Thoracic aorta (tissue), 2 donors: ENCODE measurements around the gene C4B. TPM values are rescaled to one million over a fixed set of nuclear protein-coding genes. Genes with fewer than 3 reads are reported as not detected.
"Not testable (repeated sequence)": the region's sequence is repeated elsewhere in the genome, so short reads cannot be mapped to it uniquely, and the experiment has no call there.

ENCODE experiments used
- ATAC-seq: fragments of 150-250 bp; one replicate; pipeline ENCODE4 v1.8.0; 2017; ENCODE audit warnings: low read depth; ENCODE audit not compliant: insufficient number of reproducible peaks, low FRiP score
- DNase-seq: peaks from one replicate; pipeline ENCODE4 v3.0.0-alpha.2; 2020; ENCODE audit warnings: low spot score
- H3K27ac ChIP-seq, 2 donors: fragments of 200-600 bp; sonication (generic); 1 replicate in 1 of 2; 2 replicates in 1 of 2; pipeline ENCODE4 v1.5.1; 2016; ENCODE audit warnings: mild to moderate bottlenecking in 2 of 2, moderate library complexity in 2 of 2
- H3K27me3 ChIP-seq: fragments of 200-600 bp; sonication (generic); replicated peaks from 2 replicates; pipeline ENCODE4 v1.6.0; 2016; ENCODE audit warnings: mild to moderate bottlenecking; ENCODE audit not compliant: insufficient read depth
- H3K36me3 ChIP-seq: fragments of 200-600 bp; sonication (generic); one replicate; pipeline ENCODE4 v1.5.1; 2016
- H3K4me1 ChIP-seq, 2 donors: fragments of 200-600 bp; sonication (generic); 1 replicate in 1 of 2; 2 replicates in 1 of 2; pipeline versions ENCODE4 v1.5.1 to v1.6.0; 2016; ENCODE audit warnings: low read depth in 2 of 2, mild to moderate bottlenecking in 1 of 2; ENCODE audit not compliant: control insufficient read depth in 1 of 2
- H3K4me3 ChIP-seq: fragments of 200-600 bp; sonication (generic); 2 replicates; pipeline ENCODE4 v1.5.1; 2016; ENCODE audit warnings: mild to moderate bottlenecking
- H3K9me3 ChIP-seq: fragments of 200-600 bp; sonication (generic); 2 replicates; pipeline ENCODE4 v1.5.1; 2016
- total RNA-seq, 2 donors: library from RNA; depleted of rRNA; stranded (reverse); fragments of >200 nt; gene quantifications; one replicate each; pipeline versions ENCODE4 v1.1.0 to v1.2.3, GENCODE V29; 2016
- TF ChIP-seq, protein P1 (sequence below): fragments of 200-600 bp; sonication (generic); IDR thresholded peaks from one replicate; pipeline ENCODE4 v1.5.1; 2019; ENCODE audit warnings: antibody characterized with exemption

C4B gene
- total RNA-seq, 2 donors from 2014 or later, result 44.3 to 108 TPM

- H3K27ac ChIP-seq, result peak overlapping the region in 1 of 2 donors; percentile 44
- ATAC-seq (no peak), DNase-seq (no peak)
- H3K4me1 ChIP-seq, result peaks cover 7 to 15% of the 10 kb centered on the region in 2 donors
- H3K36me3 ChIP-seq, result peaks cover 3% of the 10 kb centered on the region
- TF ChIP-seq, protein P1, sequence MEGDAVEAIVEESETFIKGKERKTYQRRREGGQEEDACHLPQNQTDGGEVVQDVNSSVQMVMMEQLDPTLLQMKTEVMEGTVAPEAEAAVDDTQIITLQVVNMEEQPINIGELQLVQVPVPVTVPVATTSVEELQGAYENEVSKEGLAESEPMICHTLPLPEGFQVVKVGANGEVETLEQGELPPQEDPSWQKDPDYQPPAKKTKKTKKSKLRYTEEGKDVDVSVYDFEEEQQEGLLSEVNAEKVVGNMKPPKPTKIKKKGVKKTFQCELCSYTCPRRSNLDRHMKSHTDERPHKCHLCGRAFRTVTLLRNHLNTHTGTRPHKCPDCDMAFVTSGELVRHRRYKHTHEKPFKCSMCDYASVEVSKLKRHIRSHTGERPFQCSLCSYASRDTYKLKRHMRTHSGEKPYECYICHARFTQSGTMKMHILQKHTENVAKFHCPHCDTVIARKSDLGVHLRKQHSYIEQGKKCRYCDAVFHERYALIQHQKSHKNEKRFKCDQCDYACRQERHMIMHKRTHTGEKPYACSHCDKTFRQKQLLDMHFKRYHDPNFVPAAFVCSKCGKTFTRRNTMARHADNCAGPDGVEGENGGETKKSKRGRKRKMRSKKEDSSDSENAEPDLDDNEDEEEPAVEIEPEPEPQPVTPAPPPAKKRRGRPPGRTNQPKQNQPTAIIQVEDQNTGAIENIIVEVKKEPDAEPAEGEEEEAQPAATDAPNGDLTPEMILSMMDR, result no peak
- no peak overlapping the region for H3K4me3 ChIP-seq
- H3K27me3 ChIP-seq, result no peaks in the 10 kb centered on the region
- no peaks in the 10 kb centered on the region for H3K9me3 ChIP-seq
Measured at GRCh38 chr6:32047539-32047854, 32.9 kb downstream of the C4B start.

- Histone ChIP-seq H3K4me3 (no peak overlapping the region), H3K36me3 (peaks cover 3% of the 10 kb centered on the region), H3K27me3 (no peaks in the 10 kb centered on the region), H3K27ac (peak overlapping the region in 1 of 2 donors; percentile 44), H3K9me3 (no peaks in the 10 kb centered on the region), H3K4me1 (peaks cover 7 to 15% of the 10 kb centered on the region in 2 donors)
- no peak for DNase-seq
- peak; percentile 51 for ATAC-seq
- TF ChIP-seq, protein P1, result peak; percentile 96
Measured at GRCh38 chr6:32047855-32048766, 33.5 kb downstream of the C4B start.

DNA sequence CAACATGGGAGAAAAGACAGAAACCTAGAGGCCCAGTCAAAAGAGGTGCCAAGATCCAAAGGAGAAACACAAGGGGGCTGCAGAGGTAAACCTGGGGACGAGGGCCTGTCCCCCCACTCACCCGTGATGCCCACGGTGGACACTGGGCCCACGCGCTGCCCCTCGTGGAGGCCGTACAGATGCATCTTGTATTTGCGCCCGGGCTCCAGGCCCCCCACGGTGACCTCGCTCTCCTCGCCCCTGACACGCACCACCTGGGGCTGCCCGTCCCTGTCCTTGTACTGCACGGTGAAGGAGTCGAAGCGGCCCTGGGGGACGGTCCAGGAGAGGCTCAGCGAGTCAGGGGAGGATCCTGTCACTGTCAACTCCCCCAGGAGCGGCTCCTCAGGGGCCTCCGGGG lies 34.6 kb downstream of the C4B start:
- H3K4me1 ChIP-seq, result peaks cover 7 to 15% of the 10 kb centered on the region in 2 donors
- not testable (repeated sequence) for H3K4me3 ChIP-seq, H3K27ac ChIP-seq, H3K27me3 ChIP-seq, H3K36me3 ChIP-seq, DNase-seq, H3K9me3 ChIP-seq, ATAC-seq

- ATAC-seq, H3K27me3 ChIP-seq, H3K27ac ChIP-seq, H3K36me3 ChIP-seq, DNase-seq, H3K9me3 ChIP-seq, H3K4me3 ChIP-seq: not testable (repeated sequence)
- H3K4me1 ChIP-seq, result peaks cover 7 to 15% of the 10 kb centered on the region in 2 donors
Measured at GRCh38 chr6:32049736-32050135, 35.1 kb downstream of the C4B start.

GRCh38 chr6:32050562-32050961 lies 36.0 kb downstream of the C4B start:
- H3K27ac ChIP-seq, result no peak overlapping the region
- peaks cover 7 to 15% of the 10 kb centered on the region in 2 donors for H3K4me1 ChIP-seq
- H3K36me3 ChIP-seq, result peaks cover 8% of the 10 kb centered on the region
- TF ChIP-seq, protein P1, result no peak
- ATAC-seq, result no peak
- H3K27me3 ChIP-seq, result no peaks in the 10 kb centered on the region
- no peak overlapping the region for H3K4me3 ChIP-seq
- H3K9me3 ChIP-seq, result no peaks in the 10 kb centered on the region
- no peak for DNase-seq

DNA sequence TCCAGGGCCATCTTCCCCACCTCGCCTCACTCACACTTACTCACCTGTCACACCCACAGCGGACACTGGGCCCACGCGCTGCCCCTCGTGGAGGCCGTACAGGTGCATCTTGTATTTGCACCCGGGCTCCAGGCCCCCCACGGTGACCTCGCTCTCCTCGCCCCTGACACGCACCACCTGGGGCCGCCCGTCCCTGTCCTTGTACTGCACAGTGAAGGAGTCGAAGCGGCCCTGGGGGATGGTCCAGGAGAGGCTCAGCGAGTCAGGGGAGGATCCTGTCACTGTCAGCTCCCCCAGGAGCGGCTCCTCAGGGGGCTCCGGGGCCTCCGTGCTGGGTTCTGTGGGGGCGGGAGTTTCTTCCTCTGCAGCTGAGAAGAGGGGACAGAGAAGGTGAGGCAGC lies 38.0 kb downstream of the C4B start:
- not testable (repeated sequence) for H3K9me3 ChIP-seq, ATAC-seq, DNase-seq, H3K36me3 ChIP-seq, H3K27me3 ChIP-seq, H3K27ac ChIP-seq, H3K4me1 ChIP-seq, H3K4me3 ChIP-seq

DNA sequence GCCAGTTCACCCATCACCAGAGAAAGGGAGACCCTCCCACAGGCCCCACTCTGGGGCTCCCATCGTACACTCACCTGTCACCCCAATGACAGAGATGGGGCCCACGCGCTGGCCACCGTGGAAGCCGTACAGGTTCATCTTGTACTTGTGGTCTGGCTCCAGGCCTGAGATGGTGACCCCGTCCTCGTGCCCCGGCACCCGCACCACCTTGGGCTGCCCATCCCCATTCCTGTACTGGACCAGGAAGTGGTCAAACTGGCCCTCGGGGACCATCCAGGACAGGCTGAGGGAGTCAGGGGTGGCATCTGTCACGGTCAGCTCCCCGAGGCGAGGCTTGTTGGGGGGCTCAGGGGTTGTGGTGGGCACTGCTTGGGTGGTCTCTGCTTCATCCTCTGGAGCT lies 38.7 kb downstream of the C4B start:
- H3K27ac ChIP-seq, H3K9me3 ChIP-seq, DNase-seq, H3K4me3 ChIP-seq, H3K36me3 ChIP-seq, H3K27me3 ChIP-seq, ATAC-seq: not testable (repeated sequence)
- peaks cover 2 to 11% of the 10 kb centered on the region in 2 donors for H3K4me1 ChIP-seq

DNA sequence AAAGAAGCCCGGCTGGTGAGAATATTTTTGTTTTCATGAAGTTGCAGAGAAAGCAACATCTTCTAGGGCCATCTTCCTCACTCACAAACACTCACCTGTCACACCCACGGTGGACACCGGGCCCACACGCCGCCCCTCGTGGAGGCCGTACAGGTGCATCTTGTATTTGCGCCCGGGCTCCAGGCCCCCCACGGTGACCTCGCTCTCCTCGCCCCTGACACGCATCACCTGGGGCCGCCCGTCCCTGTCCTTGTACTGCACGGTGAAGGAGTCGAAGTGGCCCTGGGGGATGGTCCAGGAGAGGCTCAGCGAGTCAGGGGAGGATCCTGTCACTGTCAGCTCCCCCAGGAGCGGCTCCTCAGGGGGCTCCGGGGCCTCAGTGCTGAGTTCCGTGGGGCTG lies 41.2 kb downstream of the C4B start:
- H3K9me3 ChIP-seq, ATAC-seq, H3K36me3 ChIP-seq, H3K27ac ChIP-seq, DNase-seq, H3K4me3 ChIP-seq, H3K27me3 ChIP-seq: not testable (repeated sequence)
- H3K4me1 ChIP-seq, result peaks cover 0 to 17% of the 10 kb centered on the region in 2 donors
